SK-N-DZ (cell line): ENCODE results near the gene ZMIZ1.

ENCODE experiments used
- DNase-seq: peaks from one replicate; pipeline ENCODE4 v3.0.0-alpha.2; 2015; ENCODE audit warnings: low spot score

ZMIZ1 gene

DNA sequence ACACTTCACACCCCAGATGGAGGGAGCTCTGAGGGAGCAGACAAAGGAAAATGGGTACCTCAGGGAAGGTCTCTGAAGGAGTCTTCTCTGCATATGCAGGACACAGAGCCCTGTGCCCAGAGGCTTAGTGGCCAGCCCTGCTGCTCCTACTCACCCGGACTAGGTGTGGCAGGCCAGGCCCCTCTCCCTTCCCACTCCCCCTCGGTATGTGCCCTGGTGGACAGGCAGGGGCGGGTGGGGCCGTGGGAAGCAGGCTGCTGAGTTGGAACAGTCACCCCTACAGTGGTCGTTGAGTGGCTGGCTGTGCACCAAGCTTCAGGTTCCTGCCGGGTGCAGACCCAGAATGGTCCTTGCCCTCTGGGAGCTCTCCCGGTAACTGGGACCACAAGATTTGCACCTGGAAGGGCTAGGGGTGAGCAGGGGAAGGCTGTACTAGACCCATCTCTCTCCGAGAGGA, 68.6 kb downstream of the ZMIZ1 start:
- DNase-seq = no peak

- no peak for DNase-seq
Observed at GRCh38 chr10:79137826-79138225, 69.1 kb downstream of the ZMIZ1 start.

DNA sequence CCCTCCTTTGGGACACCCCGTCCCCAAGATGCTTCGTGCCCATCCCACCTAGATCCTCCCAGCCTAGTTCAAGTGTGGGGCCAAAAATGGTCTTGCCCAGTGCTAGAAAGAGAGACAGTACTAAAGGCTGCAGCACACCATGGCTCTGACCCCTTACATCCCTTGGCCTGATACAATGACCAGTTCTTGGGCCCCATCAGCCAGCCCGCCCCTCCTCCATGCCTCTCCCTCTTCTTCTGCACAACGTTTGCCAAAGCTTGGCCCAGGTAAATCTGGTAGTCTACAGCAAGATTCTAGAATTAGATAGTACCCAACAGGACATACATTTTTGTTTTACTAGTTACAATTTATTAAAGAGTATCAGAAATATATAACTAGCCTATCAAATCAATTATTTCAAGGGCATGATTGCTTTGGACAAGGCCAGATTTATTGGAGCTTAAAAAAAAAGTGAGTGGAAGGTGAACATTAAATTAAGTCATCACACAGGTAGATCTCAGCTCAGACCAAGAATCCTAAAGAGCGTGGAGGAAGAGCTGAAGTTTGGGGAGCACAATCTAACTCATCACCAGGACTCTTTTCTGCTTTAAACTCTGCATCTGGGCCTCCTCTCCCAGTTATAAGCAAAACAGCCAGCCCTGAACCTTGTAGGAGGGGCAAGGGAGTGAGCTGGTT, 69.8 kb downstream of the ZMIZ1 start:
- DNase-seq = no peak

- DNase-seq = no peak
Observed at GRCh38 chr10:79139124-79139835, 70.5 kb downstream of the ZMIZ1 start.

GRCh38 chr10:79140085-79140793, 71.5 kb downstream of the ZMIZ1 start:
- DNase-seq = no peak

DNA sequence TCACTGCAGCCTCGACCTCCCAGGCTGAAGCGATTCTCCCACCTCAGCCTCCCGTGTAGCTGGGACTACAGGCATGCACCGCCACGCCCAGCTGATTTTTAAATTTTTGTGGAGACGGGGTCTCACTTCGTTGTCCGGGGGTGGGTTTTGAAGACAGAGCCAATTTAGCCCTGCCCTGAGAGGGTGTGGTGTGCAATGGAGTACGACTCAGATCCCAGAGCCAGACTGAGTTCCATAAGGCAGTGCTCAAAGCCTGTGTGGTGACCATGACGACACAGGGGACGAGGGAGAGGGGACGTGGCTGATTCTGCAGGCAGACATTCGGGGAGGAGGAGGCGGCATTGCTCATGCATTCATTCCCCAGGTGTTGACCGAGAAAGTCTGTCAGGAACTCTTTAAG, 72.1 kb downstream of the ZMIZ1 start:
- no peak for DNase-seq

DNA sequence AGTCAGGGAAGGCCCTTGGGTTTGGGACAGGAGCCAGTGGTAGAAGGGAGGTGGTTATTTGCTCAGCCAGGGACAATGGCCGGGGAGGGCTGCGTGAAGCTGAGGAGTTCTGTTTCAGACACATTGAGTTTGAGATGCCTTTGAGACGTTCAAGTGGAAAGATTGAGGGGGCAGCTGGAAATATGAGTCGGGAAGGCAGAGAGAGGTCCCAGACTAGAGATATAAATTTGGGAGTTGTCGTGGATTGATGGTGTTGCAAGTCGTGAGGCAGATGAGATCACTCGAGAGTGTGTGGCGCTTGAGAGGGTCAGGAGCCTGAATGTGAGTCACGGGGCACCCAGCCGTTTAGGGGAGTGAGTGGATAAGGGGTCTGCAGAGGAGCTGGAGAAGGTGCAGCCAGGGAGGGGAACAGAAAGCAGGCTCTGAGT, 73.3 kb downstream of the ZMIZ1 start:
- no peak for DNase-seq

DNA sequence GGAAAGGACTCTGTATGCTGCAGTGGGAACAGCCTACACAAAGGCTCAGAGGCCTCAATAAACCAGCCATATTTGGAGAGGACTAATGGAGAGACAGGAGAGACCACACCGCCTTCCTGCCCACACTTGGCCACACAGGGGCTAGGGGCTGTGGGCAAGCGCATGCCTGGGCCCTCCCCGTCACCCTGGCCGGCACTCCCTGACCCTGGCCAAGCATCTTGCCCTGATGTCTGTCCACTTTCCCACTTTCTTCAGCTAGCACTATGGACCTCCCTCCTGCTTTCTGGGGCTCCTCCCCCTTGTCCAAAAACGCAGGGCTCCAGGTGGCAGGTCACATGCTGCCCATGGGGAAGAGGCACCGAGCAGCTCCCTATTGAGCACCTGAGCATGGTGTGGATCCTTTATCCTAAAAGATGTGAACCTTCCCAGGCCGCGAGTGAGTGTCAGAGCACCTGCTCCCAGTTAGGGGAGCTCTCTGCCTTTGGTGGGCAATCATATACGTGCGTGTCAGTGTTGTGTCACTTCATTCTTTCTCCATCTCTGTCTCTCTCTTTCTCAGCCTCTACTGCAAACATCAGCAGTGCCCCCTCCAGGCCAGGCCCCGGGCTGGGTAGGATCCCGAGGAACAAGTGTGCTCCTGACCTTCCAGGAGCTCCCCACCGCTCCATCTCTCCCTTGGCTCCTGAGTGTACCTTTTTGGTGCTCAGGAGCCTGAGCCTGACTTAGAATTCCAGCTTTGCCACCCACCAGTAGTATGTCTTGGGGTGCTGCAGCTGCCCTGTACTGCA, 74.0 kb downstream of the ZMIZ1 start:
- DNase-seq = no peak

GRCh38 chr10:79143879-79144278, 75.1 kb downstream of the ZMIZ1 start:
- no peak for DNase-seq

DNA sequence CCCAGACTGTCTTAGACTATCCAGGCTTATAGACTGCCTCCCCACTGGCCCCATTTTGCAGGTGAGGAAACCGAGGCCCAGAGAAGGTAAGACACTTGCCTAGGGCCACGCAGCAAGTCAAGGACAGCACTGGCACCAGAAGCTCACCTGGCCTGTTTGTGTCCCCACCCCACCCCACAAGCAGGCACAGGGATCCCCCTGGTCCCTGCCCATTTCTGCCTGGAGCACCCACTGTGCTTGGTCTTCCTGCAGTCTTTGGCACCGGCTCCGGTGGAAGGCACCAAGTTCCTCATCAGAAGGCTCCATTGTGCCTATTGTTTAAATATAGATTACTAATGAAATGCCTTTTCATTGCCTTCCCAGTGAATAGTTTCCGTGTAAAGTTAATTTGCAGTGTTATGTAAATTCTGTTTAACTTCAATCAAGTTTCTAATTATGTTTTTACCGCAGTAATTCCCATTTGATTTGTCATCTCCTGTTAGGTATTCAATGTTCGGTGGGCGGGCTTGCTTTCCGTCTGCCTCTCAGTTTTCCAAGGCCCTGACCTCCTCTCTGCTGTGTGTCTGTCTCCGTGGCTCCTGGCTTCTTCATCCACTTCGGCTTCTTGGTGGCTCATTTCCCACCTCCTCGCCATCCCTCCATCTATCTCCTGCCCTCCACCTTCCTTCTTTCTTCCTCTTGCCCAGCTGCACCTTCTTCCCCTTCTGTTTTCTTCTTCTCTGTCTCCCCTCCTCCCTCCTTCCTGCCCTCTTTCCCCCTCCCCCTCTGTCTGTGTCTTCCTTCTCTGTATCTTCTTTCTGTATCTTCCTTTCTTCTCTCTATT, 75.8 kb downstream of the ZMIZ1 start:
- no peak for DNase-seq

DNA sequence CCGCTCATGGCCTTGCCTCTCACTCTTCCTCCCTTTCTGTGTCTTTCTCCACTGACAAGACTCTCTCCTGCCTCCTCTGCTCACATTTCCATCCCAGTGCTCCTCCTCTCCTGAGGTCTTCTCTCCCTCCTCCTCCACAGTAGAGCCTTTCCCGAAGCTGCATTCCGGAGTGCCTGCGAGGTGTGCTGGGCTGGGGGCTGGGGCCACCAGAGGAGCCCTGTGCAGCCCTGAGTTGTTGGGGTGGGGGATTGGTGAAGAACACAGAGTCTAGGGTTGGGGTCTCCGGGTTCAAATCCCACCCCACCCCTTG, 76.4 kb downstream of the ZMIZ1 start:
- no peak for DNase-seq

DNA sequence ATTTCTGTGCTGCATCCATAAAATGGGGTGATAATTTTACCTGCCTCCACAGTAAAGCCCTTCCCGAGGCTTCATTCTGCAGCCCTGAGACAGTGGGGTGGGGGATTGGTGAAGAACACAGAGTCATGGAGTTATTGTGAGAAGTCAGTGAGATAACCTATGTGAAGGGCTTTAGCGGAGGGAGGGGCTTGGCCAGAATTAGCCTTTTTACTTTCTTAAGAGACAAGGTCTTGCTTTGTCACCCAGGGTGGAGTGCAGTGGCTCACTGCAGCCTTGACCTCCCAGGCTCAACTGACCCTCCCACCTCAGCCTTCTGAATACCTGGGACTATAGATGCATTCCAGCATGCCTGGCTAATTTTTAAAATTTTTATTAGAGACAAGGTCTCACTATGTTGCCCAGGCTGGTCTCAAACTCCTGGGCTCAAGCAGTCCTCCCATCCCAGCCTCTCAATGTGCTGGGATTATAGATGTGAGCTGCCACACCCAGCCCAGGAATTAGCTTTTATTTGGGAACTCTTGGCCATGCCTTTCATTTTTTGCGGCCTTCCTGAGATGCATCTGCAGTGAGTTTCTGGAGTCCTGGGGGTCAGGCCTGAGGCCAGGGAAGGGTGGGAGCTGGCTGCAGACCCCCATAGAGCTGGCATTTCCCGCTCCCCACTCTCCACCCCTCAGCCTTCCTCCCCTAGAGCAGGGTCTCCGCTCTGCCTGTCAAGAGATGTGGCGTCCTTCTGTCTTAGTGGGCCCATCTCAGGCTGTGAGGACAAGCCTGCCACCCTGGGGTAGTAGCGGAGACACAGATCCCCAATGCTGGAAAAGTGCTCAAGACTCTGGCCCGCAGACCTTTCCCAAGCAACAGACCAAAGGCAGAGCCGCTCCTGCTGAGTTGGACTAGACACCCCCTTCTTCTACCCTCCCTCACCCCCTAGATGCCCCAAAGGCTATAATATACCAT, 77.0 kb downstream of the ZMIZ1 start:
- no peak for DNase-seq

DNA sequence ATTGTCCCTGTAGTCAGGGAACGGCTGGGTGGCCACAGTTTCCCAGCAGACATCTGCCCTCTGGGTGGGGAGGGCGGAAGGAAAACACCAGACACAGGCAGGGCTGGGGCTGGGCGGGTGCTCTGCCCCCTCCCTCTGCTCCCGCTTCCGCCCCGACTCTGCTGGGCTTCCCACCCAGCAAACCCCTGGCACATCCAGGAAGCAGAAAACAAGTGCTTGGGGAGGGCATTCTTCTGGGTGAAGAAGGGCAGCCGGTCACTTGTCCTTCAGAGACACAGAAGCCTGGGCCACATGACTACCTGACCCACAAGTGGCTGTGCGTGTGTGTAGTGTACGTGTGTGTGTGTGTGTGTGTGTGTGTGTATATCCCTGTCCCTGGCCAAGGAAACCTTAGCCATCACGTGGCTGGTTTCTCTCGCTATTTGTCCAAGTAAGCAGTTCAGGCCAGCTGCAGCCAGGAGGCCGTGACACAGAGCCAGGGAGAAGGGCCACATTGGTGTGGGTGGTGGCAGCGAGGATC, 77.9 kb downstream of the ZMIZ1 start:
- DNase-seq = no peak

DNA sequence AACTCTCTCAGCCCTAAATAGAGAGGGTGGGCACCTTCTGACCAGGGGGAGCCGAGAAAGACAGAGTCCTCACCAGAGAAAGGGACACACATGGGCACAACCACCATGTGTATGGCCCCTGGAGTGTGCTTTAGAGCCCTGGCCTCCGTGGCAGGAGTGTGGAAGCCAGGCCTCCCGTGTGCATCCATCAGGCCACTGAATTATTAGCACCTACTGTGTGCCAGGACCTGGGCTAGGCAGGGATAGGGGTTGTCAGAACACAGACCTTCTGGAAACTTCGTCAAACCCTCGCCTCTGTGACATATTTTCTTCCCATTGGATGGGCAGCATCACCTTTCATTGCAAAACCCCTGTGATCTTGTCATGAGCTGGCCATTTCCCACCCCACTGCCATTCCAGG, 78.5 kb downstream of the ZMIZ1 start:
- DNase-seq = no peak

DNA sequence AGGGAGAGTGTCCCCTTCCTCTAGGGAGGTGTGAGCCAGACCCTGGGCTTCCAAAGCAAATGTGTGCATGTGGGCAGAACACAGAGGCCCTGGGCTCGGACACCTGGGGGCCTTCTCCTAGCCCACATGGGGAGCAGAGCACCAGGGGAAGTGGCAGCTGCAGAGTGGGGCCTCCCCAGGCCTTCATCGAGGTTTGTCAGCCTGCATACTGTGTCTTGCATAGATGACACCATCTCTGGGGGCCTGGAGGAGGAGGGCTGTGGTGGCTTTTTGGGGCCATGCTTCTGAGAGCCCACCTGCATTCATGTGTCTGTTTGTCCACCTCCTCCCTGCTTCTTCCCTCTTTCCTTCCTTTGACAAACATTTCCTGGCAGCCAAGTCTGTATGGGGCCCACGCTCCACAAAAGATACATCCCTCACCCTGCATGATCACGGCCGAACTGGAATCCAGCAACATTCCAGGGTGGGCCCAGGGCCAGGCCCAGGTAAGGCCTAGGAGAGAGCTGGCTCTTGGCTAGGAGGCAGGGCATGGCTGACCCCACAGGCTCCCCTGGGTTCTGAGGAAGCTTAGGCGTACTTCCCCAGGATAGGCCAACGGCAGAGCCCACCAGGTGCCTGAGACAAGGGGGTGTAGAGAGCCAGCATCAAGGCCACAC, 79.2 kb downstream of the ZMIZ1 start:
- DNase-seq = no peak

DNA sequence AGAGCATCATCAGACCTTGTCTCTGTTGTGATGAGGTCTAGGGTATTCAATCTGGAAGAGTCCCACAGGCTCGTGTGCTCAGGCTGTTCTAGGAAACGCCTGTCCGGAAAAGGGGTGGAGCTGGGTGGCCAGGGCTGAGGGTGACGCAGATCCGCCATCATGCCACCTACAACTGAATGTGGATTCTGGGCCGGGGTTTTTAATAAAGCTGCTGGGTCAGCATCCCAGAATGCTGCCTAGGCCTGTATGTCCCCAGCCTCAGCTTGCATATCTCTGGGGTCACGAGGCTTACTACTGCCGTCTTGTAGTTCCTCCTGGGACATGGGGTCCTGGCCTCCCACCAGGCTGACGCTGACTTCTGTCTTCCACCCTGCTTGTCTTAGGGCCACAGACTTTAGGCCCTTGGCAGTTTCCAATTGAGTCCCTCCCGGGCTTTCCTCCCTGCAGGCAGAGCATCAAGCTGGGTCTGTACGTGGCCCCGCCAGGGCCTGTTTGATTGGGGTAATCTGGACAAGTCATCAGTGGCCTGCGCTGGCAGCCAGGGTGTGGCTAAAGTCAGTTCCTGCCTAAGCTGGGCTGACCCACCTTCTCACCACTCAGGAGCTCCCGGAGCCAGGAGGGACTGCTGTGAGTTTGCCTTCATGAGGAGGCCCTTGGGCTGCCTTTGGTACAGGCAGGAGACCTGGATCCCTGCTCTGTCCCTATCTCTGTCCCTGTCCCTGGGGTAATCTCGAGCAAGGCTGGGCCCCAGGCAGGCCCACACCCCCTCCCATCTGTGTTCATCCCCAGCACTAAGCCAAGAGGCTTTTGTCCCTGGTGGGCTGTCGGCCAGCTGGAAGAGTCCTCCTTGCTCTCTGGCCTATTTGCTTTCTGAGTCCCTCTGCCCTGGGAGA, 79.9 kb downstream of the ZMIZ1 start:
- DNase-seq = peak; percentile 68

- DNase-seq = no peak
Observed at GRCh38 chr10:79149345-79149661, 80.5 kb downstream of the ZMIZ1 start.
